K562 (cell line): Measurements from ENCODE around the gene SLC34A3. TPM values are rescaled to one million over a fixed set of nuclear protein-coding genes. Genes with fewer than 3 reads are reported as not detected.
A peak's percentile ranks its signal among the peaks of the same experiment; 100 is the strongest.

Experiments used
- EGR1 ChIP-seq: fragments of 450-650 bp; conservative IDR thresholded peaks from 2 replicates; pipeline ENCODE4 v1.6.1; 2017; ENCODE audit warnings: mild to moderate bottlenecking
- EP400 ChIP-seq: fragments of 450-650 bp; IDR thresholded peaks from 2 replicates; pipeline ENCODE4 v1.6.1; 2017; ENCODE audit warnings: antibody characterized with exemption, mild to moderate bottlenecking, moderate library complexity
- GTF2F1 ChIP-seq: IDR thresholded peaks from 2 replicates; pipeline ENCODE4 v1.6.1; 2011; ENCODE audit warnings: low read depth, low read length, improper control_type of control experiment
- MTA3 ChIP-seq: fragments of 450-650 bp; formaldehyde crosslinking; IDR thresholded peaks from 2 replicates; pipeline ENCODE4 v1.6.1; 2017; ENCODE audit warnings: mild to moderate bottlenecking, borderline replicate concordance
- NONO ChIP-seq, 2 experiments: fragments of 200-400 bp in 1 of 2; fragments of 450-650 bp in 1 of 2; formaldehyde crosslinking in 1 of 2; IDR thresholded peaks; 2 replicates each; pipeline ENCODE4 v1.6.1; 2017; ENCODE audit warnings: low read depth in 2 of 2, mild to moderate bottlenecking in 2 of 2, moderate library complexity in 2 of 2, low read length in 1 of 2
- STAT5B ChIP-seq: fragments of 250-450 bp; sonication (Bioruptor Pico); IDR thresholded peaks from 2 replicates; pipeline ENCODE4 v1.8.0; 2021; ENCODE audit warnings: mild to moderate bottlenecking, inconsistent platforms
- TRIM24 ChIP-seq, 2 experiments: fragments of 450-650 bp; IDR thresholded peaks; 2 replicates each; pipeline ENCODE4 v1.6.1; 2016
- U2AF2 ChIP-seq: fragments of 200-400 bp; formaldehyde crosslinking; optimal IDR thresholded peaks from 2 replicates; pipeline ENCODE3; 2017; ENCODE audit warnings: low read depth, mild to moderate bottlenecking, low read length
- ZBTB17 ChIP-seq: fragments of 450-650 bp; formaldehyde crosslinking; IDR thresholded peaks from 2 replicates; pipeline ENCODE4 v1.4.0; 2020; ENCODE audit warnings: mild to moderate bottlenecking
- ZBTB7A ChIP-seq: IDR thresholded peaks from 2 replicates; pipeline ENCODE4 v1.6.1; 2011; ENCODE audit warnings: low read depth, mild to moderate bottlenecking, low read length, moderate library complexity, borderline replicate concordance; ENCODE audit not compliant: control insufficient read depth
- ZFPM2 ChIP-seq: fragments of 250-450 bp; sonication (Bioruptor Pico); IDR thresholded peaks from 2 replicates; pipeline ENCODE4 v1.5.1; 2022; ENCODE audit warnings: mild to moderate bottlenecking
- ZFX ChIP-seq: sonication (generic); formaldehyde crosslinking; IDR thresholded peaks from 2 replicates; pipeline ENCODE4 v1.8.0; 2022; ENCODE audit warnings: mild to moderate bottlenecking, missing genetic modification reagents, moderate library complexity
- ZNF431 ChIP-seq: sonication (generic); formaldehyde crosslinking; IDR thresholded peaks from 2 replicates; pipeline ENCODE4 v1.8.0; 2022; ENCODE audit warnings: mild to moderate bottlenecking, missing genetic modification reagents
- polyA plus RNA-seq, 8 experiments: library from polyadenylated mRNA; depleted of rRNA in 4 of 8; stranded (reverse) in 5 of 8; unstranded in 3 of 8; fragments of >200 nt; fragmentation: Nextera tagmentation in 2 of 8; fragmentation: Illumina TruSeq in 1 of 8; extraction: Ambion mirVana in 2 of 8; extraction: Trizol in 1 of 8; gene quantifications; 2 replicates each; pipeline versions ENCODE4 v1.2.1 to v1.2.3, GENCODE V29; 2011 to 2014; ENCODE audit warnings: inconsistent platforms in 1 of 8, missing spikeins in 1 of 8
- total RNA-seq, 7 experiments: library from RNA; depleted of rRNA in 6 of 7; stranded (reverse); fragments of >200 nt in 6 of 7; fragmentation: Illumina TruSeq in 2 of 7; extraction: Trizol in 2 of 7; gene quantifications; 2 replicates each; pipeline versions ENCODE4 v1.2.1 to v1.2.3, GENCODE V29; 2011 to 2021; ENCODE audit warnings: low replicate concordance in 1 of 7
- TF ChIP-seq, protein P1 (sequence below): fragments of 450-650 bp; IDR thresholded peaks from 2 replicates; pipeline ENCODE4 v1.6.1; 2016; ENCODE audit warnings: mild to moderate bottlenecking, moderate library complexity

SLC34A3 gene
- total and polyA plus RNA-seq, 9 of the 15 experiments (the other 6 are each of a cell fraction or from before 2014, with no cell fraction given): not detected

DNA sequence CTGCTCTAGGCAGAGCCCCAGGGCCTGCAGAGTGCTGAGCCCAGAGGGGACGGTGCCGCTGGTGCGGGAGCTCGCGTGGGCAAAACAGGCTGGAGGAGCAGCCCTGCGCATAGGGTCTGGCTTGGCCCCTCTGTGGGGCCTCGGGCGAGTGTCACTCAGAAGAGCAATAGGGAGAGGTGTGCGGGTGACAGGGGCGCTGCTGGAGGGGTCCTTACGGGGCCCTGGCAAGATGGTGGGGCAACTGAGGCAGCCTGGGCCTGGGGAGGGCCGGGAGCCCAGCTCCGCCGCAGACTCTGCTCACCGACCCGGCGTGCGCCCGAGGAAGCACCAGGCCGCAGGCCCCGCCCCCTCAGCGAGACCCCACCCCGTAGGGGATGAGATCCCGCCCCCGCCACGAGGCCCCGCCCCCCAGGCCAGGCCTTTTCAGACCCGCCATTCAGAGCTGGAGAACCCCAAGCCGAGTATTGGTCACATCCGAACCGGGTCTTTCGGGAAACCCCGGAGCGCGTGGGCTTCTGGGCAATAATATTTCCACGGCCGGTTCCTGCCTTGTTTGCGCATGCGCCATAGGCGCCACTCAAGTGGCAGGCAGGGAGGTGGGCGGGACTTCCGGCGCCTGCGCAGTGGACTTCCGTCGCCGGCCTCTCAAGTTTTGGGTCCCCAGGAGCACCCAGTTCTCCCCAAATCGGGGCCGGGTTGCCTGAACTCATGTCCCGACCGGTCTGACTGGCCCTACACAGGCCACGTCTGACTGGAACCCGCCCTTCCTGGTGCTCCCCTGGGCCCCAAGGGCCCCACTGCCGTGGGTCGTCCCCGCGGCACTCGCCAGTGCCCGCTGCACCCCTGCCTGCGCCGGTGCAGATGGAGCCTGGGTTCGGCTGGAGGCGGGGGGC is 7.4 kb upstream of the SLC34A3 start (continued):
- TF ChIP-seq, protein P1, sequence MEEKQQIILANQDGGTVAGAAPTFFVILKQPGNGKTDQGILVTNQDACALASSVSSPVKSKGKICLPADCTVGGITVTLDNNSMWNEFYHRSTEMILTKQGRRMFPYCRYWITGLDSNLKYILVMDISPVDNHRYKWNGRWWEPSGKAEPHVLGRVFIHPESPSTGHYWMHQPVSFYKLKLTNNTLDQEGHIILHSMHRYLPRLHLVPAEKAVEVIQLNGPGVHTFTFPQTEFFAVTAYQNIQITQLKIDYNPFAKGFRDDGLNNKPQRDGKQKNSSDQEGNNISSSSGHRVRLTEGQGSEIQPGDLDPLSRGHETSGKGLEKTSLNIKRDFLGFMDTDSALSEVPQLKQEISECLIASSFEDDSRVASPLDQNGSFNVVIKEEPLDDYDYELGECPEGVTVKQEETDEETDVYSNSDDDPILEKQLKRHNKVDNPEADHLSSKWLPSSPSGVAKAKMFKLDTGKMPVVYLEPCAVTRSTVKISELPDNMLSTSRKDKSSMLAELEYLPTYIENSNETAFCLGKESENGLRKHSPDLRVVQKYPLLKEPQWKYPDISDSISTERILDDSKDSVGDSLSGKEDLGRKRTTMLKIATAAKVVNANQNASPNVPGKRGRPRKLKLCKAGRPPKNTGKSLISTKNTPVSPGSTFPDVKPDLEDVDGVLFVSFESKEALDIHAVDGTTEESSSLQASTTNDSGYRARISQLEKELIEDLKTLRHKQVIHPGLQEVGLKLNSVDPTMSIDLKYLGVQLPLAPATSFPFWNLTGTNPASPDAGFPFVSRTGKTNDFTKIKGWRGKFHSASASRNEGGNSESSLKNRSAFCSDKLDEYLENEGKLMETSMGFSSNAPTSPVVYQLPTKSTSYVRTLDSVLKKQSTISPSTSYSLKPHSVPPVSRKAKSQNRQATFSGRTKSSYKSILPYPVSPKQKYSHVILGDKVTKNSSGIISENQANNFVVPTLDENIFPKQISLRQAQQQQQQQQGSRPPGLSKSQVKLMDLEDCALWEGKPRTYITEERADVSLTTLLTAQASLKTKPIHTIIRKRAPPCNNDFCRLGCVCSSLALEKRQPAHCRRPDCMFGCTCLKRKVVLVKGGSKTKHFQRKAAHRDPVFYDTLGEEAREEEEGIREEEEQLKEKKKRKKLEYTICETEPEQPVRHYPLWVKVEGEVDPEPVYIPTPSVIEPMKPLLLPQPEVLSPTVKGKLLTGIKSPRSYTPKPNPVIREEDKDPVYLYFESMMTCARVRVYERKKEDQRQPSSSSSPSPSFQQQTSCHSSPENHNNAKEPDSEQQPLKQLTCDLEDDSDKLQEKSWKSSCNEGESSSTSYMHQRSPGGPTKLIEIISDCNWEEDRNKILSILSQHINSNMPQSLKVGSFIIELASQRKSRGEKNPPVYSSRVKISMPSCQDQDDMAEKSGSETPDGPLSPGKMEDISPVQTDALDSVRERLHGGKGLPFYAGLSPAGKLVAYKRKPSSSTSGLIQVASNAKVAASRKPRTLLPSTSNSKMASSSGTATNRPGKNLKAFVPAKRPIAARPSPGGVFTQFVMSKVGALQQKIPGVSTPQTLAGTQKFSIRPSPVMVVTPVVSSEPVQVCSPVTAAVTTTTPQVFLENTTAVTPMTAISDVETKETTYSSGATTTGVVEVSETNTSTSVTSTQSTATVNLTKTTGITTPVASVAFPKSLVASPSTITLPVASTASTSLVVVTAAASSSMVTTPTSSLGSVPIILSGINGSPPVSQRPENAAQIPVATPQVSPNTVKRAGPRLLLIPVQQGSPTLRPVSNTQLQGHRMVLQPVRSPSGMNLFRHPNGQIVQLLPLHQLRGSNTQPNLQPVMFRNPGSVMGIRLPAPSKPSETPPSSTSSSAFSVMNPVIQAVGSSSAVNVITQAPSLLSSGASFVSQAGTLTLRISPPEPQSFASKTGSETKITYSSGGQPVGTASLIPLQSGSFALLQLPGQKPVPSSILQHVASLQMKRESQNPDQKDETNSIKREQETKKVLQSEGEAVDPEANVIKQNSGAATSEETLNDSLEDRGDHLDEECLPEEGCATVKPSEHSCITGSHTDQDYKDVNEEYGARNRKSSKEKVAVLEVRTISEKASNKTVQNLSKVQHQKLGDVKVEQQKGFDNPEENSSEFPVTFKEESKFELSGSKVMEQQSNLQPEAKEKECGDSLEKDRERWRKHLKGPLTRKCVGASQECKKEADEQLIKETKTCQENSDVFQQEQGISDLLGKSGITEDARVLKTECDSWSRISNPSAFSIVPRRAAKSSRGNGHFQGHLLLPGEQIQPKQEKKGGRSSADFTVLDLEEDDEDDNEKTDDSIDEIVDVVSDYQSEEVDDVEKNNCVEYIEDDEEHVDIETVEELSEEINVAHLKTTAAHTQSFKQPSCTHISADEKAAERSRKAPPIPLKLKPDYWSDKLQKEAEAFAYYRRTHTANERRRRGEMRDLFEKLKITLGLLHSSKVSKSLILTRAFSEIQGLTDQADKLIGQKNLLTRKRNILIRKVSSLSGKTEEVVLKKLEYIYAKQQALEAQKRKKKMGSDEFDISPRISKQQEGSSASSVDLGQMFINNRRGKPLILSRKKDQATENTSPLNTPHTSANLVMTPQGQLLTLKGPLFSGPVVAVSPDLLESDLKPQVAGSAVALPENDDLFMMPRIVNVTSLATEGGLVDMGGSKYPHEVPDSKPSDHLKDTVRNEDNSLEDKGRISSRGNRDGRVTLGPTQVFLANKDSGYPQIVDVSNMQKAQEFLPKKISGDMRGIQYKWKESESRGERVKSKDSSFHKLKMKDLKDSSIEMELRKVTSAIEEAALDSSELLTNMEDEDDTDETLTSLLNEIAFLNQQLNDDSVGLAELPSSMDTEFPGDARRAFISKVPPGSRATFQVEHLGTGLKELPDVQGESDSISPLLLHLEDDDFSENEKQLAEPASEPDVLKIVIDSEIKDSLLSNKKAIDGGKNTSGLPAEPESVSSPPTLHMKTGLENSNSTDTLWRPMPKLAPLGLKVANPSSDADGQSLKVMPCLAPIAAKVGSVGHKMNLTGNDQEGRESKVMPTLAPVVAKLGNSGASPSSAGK: peak; percentile 28; the same call in 1 of the 2 replicates
- TF ChIP-seq STAT5B (CRISPR knock-in tag) (no peak), ZNF431 (CRISPR knock-in tag) (no peak), EGR1 (peak; percentile 68; the same call in 1 of the 2 replicates), ZFPM2 (CRISPR knock-in tag) (0 out of 2 replicates have a peak, but pooled peaks have one; percentile 31), EP400 (peak; percentile 67; the same call in 1 of the 2 replicates), ZBTB7A (peak; percentile 50), ZFX (CRISPR knock-in tag) (peak; percentile 78), U2AF2 (no peak), ZBTB17 (CRISPR knock-in tag) (0 out of 2 replicates have a peak, but pooled peaks have one; percentile 68), NONO (IDR thresholded peaks at IDR 0.05; ENCODE audit: low read depth in 2 of 2, low read length in 1 of 2) (0 out of 4 replicates have a peak, but pooled peaks of 1 of the 2 experiments have one; percentile 33), TRIM24 (IDR thresholded peaks at IDR 0.05) (peak in 1 of 2 experiments; percentile 81; a peak in 2 of 4 replicates), GTF2F1 (0 out of 2 replicates have a peak, but pooled peaks have one; percentile 46), MTA3 (peak; percentile 65; the same call in 1 of the 2 replicates)
